Choroid plexus epithelial cell (primary cell): ENCODE measurements around the gene PRIMA1.

Experiments used
- DNase-seq: peaks from one replicate; pipeline ENCODE4 v3.0.0-alpha.2; 2010; ENCODE audit warnings: low read depth
- H3K4me3 ChIP-seq: 2 replicates; pipeline ENCODE4 v1.5.1; 2011; ENCODE audit warnings: low read depth, mild to moderate bottlenecking, control low read depth, low read length, moderate library complexity
- CTCF ChIP-seq: conservative IDR thresholded peaks from 2 replicates; pipeline ENCODE4 v1.5.1; 2011; ENCODE audit warnings: low read depth, mild to moderate bottlenecking, control low read depth, inconsistent platforms, low read length, moderate library complexity

Gene PRIMA1

GRCh38 chr14:93788293-93788542, at the start of gene PRIMA1:
PRIMA1 (minus strand) TSS chr14:93788485; CDS start chr14:93787718, 767 bp downstream.
- TF ChIP-seq CTCF: no peak
- no peak within 1 kb of the TSS for H3K4me3 ChIP-seq
- no peak for DNase-seq

GRCh38 chr14:93834699-93835371, 46.5 kb upstream of the PRIMA1 start:
- DNase-seq: no peak
- H3K4me3 ChIP-seq: no peak overlapping the region
- no peak for TF ChIP-seq CTCF

- no peak for DNase-seq
- no peak overlapping the region for H3K4me3 ChIP-seq
- TF ChIP-seq CTCF: no peak
Observed at GRCh38 chr14:93832665-93833064, 44.4 kb upstream of the PRIMA1 start.

GRCh38 chr14:93832081-93832480, 43.8 kb upstream of the PRIMA1 start:
- no peak overlapping the region for H3K4me3 ChIP-seq
- TF ChIP-seq CTCF: no peak
- no peak for DNase-seq

- TF ChIP-seq CTCF: no peak
- H3K4me3 ChIP-seq: no peak overlapping the region
- DNase-seq: no peak
Observed at GRCh38 chr14:93830753-93831461, 42.6 kb upstream of the PRIMA1 start.

- no peak for DNase-seq
- TF ChIP-seq CTCF: no peak
- no peak overlapping the region for H3K4me3 ChIP-seq
Observed at GRCh38 chr14:93829839-93830481, 41.7 kb upstream of the PRIMA1 start.

- no peak for TF ChIP-seq CTCF
- H3K4me3 ChIP-seq: no peak overlapping the region
- no peak for DNase-seq
Observed at GRCh38 chr14:93825235-93825553, 36.9 kb upstream of the PRIMA1 start.
